Epithelial cell of esophagus (primary cell): ENCODE measurements around the gene ADAMTS2.

ENCODE experiments used
- DNase-seq: peaks from one replicate; pipeline ENCODE4 v3.0.0; 2010; ENCODE audit warnings: low read depth
- H3K4me3 ChIP-seq: 2 replicates; pipeline ENCODE4 v1.5.1; 2011; ENCODE audit warnings: mild to moderate bottlenecking, low read length, control low read depth
- CTCF ChIP-seq: IDR thresholded peaks from 2 replicates; pipeline ENCODE4 v1.5.1; 2011; ENCODE audit warnings: low read depth, mild to moderate bottlenecking, low read length, control low read depth, inconsistent platforms; ENCODE audit not compliant: insufficient read depth; ENCODE audit errors: missing control alignments

ADAMTS2 gene

DNA sequence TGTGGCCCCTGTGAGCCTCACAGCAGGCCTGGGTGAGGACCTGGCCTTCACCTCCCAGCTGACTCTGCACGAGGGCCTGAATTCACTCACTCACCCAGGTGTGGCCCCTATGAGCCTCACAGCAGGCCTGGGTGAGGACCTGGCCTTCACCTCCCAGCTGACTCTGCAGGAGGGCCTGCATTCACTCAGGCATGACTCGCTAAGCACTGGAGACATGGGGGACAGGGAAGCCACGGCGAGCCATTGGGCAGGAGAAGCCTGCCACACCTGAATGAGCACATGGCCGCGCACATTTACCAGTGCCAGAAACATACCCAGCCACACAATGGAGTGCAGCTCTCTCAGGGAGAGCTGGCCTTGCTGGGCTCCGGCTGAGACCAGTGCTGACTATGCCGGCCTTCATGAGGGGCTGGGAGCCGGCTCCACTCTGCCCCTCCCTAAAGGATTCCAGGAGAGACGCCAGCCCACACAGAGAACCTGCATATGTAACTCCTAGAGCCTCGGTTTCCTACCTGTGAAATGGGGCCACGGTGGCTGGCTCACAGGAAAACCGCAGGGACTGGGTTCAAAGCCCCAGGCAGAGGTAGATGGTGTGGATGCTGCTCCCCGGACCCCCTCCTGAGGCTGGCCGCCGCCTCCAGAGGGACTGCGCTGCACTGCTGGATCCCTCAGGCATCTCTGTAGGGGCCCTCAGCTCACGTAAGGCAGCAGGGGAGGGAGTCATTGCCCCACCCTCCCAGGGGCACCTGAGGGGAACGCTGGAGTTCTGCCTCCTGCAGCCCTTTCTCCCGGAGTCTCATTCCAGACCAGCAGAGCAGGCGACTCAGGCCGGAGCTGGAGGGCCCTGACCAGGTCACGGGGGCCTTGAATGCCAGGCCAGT lies 7.2 kb downstream of the ADAMTS2 start:
- TF ChIP-seq CTCF, result no peak
- DNase-seq, result no peak
- H3K4me3 ChIP-seq, result no peak overlapping the region

DNA sequence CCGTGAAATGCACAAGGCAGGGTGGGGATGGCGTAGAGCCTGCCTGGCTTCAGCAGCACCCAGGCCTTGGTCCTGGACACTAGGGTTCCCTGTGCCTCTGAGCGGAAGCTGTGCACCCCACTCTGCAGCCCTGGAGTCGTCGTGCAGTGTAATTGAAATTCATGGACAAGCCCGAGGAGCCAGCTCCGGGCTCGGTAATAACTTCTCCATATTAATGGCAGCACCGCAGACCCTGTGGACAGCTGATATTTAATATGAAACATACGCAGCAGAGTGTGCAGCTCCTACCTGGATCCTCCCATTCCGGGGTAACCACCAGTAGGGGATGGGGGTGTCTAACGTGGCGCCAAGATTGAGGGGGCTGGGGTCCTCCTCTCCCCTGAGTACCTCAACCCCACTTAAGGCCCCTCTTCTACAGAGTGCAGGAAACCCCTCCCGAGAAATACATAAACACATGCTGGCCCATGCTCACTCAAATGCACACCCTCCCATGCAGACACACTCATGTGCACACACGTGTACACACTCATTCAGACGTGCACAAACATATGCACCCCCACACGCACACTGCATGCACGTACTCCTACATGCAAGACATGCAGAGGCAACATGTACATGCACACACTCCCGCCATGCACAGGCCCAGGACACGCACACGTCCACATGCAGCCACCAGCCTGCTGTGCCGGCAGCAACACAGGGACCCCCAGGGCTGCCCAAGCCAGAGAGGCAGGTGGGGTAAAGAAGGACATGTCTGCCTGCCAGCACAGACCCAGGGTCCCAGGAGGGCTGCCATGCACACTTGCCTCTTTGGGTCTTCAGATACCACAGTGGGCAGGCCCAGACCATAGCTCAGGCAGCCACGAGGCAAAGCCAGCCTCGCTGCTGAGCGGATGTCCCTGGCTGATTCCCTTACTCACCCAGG lies 8.1 kb downstream of the ADAMTS2 start:
- DNase-seq, result no peak
- no peak overlapping the region for H3K4me3 ChIP-seq
- TF ChIP-seq CTCF, result no peak

DNA sequence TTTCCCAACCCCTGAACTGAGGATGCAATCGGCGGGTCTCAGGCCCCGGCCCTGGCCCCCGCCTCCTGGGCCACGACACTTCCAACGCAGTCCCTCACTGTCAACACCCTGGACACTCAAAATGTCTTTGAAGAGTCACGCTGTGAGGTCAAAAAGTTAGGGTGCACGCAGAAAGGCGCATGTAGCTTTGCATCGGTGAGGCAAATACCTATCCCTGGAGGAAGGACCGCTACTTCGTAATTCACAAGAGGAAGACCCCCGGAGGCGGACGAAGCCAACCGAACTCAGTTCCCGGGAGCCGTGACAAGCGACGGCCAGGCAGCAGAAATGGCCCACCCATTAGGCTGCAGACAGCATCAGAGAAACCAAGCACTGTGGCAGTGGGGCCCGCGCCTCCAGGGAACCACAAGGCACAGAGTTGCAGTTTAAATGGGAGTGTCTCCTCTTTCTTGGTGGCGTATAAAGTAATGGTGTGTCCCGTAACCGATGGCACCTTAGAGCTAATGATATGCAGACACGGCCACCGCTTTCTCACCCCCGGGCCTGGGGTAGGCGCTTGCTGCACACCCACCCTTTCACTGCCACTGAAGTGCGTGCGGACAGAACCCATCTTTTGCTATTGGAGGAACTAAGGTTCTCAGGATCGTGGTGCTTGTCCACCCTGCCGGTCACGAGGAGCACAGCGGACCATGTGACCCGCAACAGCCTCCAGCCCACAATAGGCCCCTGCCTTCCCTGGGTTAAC lies 9.0 kb downstream of the ADAMTS2 start:
- no peak for TF ChIP-seq CTCF
- no peak for DNase-seq
- no peak overlapping the region for H3K4me3 ChIP-seq

DNA sequence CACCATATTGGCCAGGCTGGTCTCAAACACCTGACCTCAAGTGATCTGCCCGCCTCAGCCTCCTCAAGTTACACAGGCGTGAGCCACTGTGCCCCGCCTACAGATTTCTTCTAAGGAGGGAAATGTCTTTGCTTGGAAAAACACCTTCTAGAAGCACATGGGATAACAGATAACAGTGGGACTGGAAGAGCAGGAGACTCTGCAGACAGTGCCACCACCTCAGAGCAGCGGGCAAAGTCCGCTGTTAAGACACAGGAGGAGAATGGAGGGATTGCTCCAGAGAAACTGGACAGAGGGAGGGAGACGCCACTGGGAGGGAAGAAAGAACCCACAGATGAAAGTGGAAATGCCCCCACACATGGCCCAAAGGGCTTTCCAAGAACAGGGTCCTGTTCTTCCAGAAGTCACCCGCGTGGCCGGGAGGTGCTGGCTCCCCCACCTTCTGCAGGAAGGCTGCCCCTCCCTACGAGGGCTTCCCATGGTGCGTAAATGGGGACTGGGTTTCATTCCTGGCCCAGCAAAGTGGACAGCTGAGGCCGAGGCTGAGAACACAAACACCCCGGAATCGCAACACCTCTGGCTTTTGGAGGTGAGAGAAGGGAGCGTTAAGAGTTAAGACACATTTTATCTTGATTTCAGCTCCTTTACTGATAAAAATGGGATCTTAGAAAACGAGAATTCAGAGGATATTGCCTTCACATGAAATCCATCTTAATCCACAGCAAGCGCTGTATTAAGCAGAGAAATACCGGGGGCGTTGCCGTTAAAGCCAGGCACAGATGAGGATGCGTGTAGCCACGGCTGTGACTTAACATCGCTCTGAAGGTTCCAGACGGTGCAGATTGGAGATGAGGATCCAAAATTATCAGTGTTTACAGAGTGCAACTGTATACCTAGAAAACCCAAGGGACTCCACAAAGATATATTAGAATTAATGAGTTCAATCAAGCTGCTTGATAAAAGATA lies 11.2 kb downstream of the ADAMTS2 start:
- H3K4me3 ChIP-seq, result no peak overlapping the region
- no peak for DNase-seq
- TF ChIP-seq CTCF, result no peak

- DNase-seq, result no peak
- no peak overlapping the region for H3K4me3 ChIP-seq
- TF ChIP-seq CTCF, result no peak
Observed at GRCh38 chr5:179332741-179333290, 12.4 kb downstream of the ADAMTS2 start.
